ENCODE data around the gene FAM177B. TPM values are rescaled to one million over a fixed set of nuclear protein-coding genes. Genes with fewer than 3 reads are reported as not detected.

Gene FAM177B
- total RNA-seq, 1 experiment from 2014 or later = not detected

GRCh38 chr1:222798116-222798515 is 61.1 kb downstream of the FAM177B start:
- Histone ChIP-seq H3K4me3 (ENCODE audit: low read depth, low read length) (no peak overlapping the region), H3K4me1 (peaks cover 27% of the 10 kb centered on the region), H3K27me3 (replicated peaks; ENCODE audit: control insufficient read depth, insufficient read depth, low read length) (no peaks in the 10 kb centered on the region), H3K36me3 (ENCODE audit: control insufficient read depth, insufficient read depth, low read length) (no peaks in the 10 kb centered on the region), H3K9me3 (no peaks in the 10 kb centered on the region)
- TF ChIP-seq, protein P1, sequence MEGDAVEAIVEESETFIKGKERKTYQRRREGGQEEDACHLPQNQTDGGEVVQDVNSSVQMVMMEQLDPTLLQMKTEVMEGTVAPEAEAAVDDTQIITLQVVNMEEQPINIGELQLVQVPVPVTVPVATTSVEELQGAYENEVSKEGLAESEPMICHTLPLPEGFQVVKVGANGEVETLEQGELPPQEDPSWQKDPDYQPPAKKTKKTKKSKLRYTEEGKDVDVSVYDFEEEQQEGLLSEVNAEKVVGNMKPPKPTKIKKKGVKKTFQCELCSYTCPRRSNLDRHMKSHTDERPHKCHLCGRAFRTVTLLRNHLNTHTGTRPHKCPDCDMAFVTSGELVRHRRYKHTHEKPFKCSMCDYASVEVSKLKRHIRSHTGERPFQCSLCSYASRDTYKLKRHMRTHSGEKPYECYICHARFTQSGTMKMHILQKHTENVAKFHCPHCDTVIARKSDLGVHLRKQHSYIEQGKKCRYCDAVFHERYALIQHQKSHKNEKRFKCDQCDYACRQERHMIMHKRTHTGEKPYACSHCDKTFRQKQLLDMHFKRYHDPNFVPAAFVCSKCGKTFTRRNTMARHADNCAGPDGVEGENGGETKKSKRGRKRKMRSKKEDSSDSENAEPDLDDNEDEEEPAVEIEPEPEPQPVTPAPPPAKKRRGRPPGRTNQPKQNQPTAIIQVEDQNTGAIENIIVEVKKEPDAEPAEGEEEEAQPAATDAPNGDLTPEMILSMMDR (IDR thresholded peaks at IDR 0.05; ENCODE audit: insufficient read depth in 1 of 2, low read depth in 1 of 2, low read length in 1 of 2, severe bottlenecking in 1 of 2, unreplicated experiment in 1 of 2) = no peak
- H3K27ac Mint-ChIP-seq (ENCODE audit: unreplicated experiment) = peak overlapping the region; percentile 71
- H3K9me3 Mint-ChIP-seq (ENCODE audit: unreplicated experiment) = no peaks in the 10 kb centered on the region
- no peaks in the 10 kb centered on the region for H3K36me3 Mint-ChIP-seq (ENCODE audit: insufficient read depth, unreplicated experiment)
- H3K4me1 Mint-ChIP-seq (ENCODE audit: low read depth, unreplicated experiment) = peaks cover 38% of the 10 kb centered on the region
- no TSS peak for BruUV-seq (replicated peaks)
- no peaks in the 10 kb centered on the region for H3K27me3 Mint-ChIP-seq (ENCODE audit: insufficient read depth, unreplicated experiment)
- no peak overlapping the region for H3K4me3 Mint-ChIP-seq (ENCODE audit: unreplicated experiment)
- DNase-seq = peak; percentile 48 to 52
- ChIA-PET POLR2A (interaction anchor here (0.6 to 0.9 kb wide), 2 partner anchors 18 to 398 kb away, joined by 6 read pairs; no protein-coding TSS in a partner anchor), CTCF (interaction anchor here (0.6 to 1.4 kb wide), 8 partner anchors 36 to 566 kb away, joined by 3 to 8 read pairs (median 4); partner anchors contain the start of genes SUSD4 and TLR5)
- intact Hi-C loops (cut with micrococcal nuclease; ENCODE audit: unreplicated experiment) = no loop called here

- no peak for DNase-seq
- peak overlapping the region; percentile 71 for H3K27ac Mint-ChIP-seq (ENCODE audit: unreplicated experiment)
- ChIA-PET POLR2A (interaction anchor here (0.9 kb wide), 1 partner anchor 17 kb away, joined by 6 read pairs; no protein-coding TSS in a partner anchor), CTCF (interaction anchor here (1.4 kb wide), 1 partner anchor 282 kb away, joined by 8 read pairs; no protein-coding TSS in a partner anchor)
- TF ChIP-seq, protein P1 (IDR thresholded peaks at IDR 0.05; ENCODE audit: insufficient read depth in 1 of 2, low read depth in 1 of 2, low read length in 1 of 2, severe bottlenecking in 1 of 2, unreplicated experiment in 1 of 2) = no peak
- no peaks in the 10 kb centered on the region for H3K36me3 Mint-ChIP-seq (ENCODE audit: insufficient read depth, unreplicated experiment)
- H3K36me3 ChIP-seq (ENCODE audit: control insufficient read depth, insufficient read depth, low read length) = no peaks in the 10 kb centered on the region
- no peaks in the 10 kb centered on the region for H3K9me3 Mint-ChIP-seq (ENCODE audit: unreplicated experiment)
- intact Hi-C loops (cut with micrococcal nuclease; ENCODE audit: unreplicated experiment) = no loop called here
- no peaks in the 10 kb centered on the region for H3K9me3 ChIP-seq
- no peaks in the 10 kb centered on the region for H3K27me3 ChIP-seq (replicated peaks; ENCODE audit: control insufficient read depth, insufficient read depth, low read length)
- H3K27me3 Mint-ChIP-seq (ENCODE audit: insufficient read depth, unreplicated experiment) = no peaks in the 10 kb centered on the region
- H3K4me1 Mint-ChIP-seq (ENCODE audit: low read depth, unreplicated experiment) = peaks cover 37% of the 10 kb centered on the region
- peaks cover 34% of the 10 kb centered on the region for H3K4me1 ChIP-seq
- BruUV-seq (replicated peaks) = no TSS peak
- H3K4me3 Mint-ChIP-seq (ENCODE audit: unreplicated experiment) = no peak overlapping the region
- no peak overlapping the region for H3K4me3 ChIP-seq (ENCODE audit: low read depth, low read length)
Measured at GRCh38 chr1:222798975-222799374, 62.0 kb downstream of the FAM177B start.

Other genes starting within 250 kb of the FAM177B start
- gene HHIPL2, start 189.1 kb upstream of the FAM177B start, total RNA-seq (2022) = 0.16 and 0.32 TPM in 2 replicates
- gene TAF1A, start 147.3 kb upstream of the FAM177B start, total RNA-seq (2022) = 14.8 and 15.9 TPM in 2 replicates
- gene MIA3, start 119.1 kb upstream of the FAM177B start, total RNA-seq (2022) = 53.4 and 56.0 TPM in 2 replicates
- gene AIDA, start 24.7 kb upstream of the FAM177B start, total RNA-seq (2022) = 55.1 TPM in 2 replicates
- gene BROX, start 24.6 kb upstream of the FAM177B start, total RNA-seq (2022) = 31.9 and 32.9 TPM in 2 replicates
- 6.6 and 7.1 TPM in 2 replicates for gene DISP1, start 77.8 kb downstream of the FAM177B start, total RNA-seq (2022)